Measurements from ENCODE around the gene THRSP. TPM values are rescaled to one million over a fixed set of nuclear protein-coding genes. Genes with fewer than 3 reads are reported as not detected.
"Not testable (repeated sequence)": the region's sequence is repeated elsewhere in the genome, so short reads cannot be mapped to it uniquely, and the experiment has no call there.

THRSP gene
- total RNA-seq, 2 experiments from 2014 or later = not detected

- H3K36me3 Mint-ChIP-seq (ENCODE audit: low read depth) = peaks cover 10% of the 10 kb centered on the region
- H3K4me3 Mint-ChIP-seq = peak overlapping the region; percentile 92
- ATAC-seq = no peak
- peak overlapping the region; percentile 62 for H3K27ac Mint-ChIP-seq
- peak; percentile 28 for DNase-seq
- no peaks in the 10 kb centered on the region for H3K9me3 Mint-ChIP-seq (ENCODE audit: insufficient read depth)
- no peaks in the 10 kb centered on the region for H3K27me3 Mint-ChIP-seq (ENCODE audit: low read depth)
- peaks cover 48% of the 10 kb centered on the region for H3K4me1 Mint-ChIP-seq (ENCODE audit: low read depth)
- CTCF ChIA-PET = interaction anchor here (0.9 to 1.4 kb wide), 2 partner anchors 12 to 81 kb away, joined by 3 to 5 read pairs; no protein-coding TSS in a partner anchor
- POLR2A ChIA-PET = interaction anchor here (0.6 to 1.8 kb wide), 4 partner anchors 21 to 55 kb away, joined by 3 to 7 read pairs (median 4); no protein-coding TSS in a partner anchor
Measured at GRCh38 chr11:78080818-78081495, 17.3 kb downstream of the THRSP start.

- POLR2A ChIA-PET = no interaction called here
- Mint-ChIP-seq H3K36me3 (ENCODE audit: low read depth) (peaks cover 8% of the 10 kb centered on the region), H3K9me3 (ENCODE audit: insufficient read depth) (no peaks in the 10 kb centered on the region), H3K27me3 (ENCODE audit: low read depth) (no peaks in the 10 kb centered on the region), H3K4me1 (ENCODE audit: low read depth) (peaks cover 44% of the 10 kb centered on the region), H3K4me3 (peak overlapping the region; percentile 92), H3K27ac (peak overlapping the region; percentile 62)
- CTCF ChIA-PET = no interaction called here
- no peak for ATAC-seq
- DNase-seq = peak; percentile 38
Measured at GRCh38 chr11:78081583-78081982, 17.9 kb downstream of the THRSP start.

DNA sequence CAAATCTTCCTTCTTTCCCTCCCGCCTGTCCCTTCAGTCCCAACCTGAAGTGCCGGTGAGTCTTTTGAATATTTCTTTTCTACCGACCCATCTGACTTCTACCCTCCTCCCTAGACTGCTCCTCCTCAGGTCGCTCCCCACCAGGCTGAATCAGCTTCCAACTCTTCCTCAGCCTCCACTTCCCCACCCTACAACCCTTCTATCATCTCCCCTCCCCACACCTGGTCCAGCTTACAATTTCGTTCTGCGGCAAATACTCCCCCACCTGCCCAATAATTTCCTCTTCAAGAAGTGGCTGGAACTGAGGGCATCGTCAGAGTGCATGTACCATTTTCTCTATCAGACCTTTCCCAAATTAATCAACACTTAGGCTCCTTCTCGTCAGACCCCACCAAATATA lies 18.5 kb downstream of the THRSP start:
- ATAC-seq (no peak), DNase-seq (no peak)
- Mint-ChIP-seq H3K9me3 (ENCODE audit: insufficient read depth) (no peaks in the 10 kb centered on the region), H3K4me3 (no peak overlapping the region), H3K4me1 (ENCODE audit: low read depth) (peaks cover 41% of the 10 kb centered on the region), H3K36me3 (ENCODE audit: low read depth) (peaks cover 4% of the 10 kb centered on the region), H3K27ac (no peak overlapping the region), H3K27me3 (ENCODE audit: low read depth) (no peaks in the 10 kb centered on the region)
- CTCF ChIA-PET = no interaction called here
- POLR2A ChIA-PET = no interaction called here

DNA sequence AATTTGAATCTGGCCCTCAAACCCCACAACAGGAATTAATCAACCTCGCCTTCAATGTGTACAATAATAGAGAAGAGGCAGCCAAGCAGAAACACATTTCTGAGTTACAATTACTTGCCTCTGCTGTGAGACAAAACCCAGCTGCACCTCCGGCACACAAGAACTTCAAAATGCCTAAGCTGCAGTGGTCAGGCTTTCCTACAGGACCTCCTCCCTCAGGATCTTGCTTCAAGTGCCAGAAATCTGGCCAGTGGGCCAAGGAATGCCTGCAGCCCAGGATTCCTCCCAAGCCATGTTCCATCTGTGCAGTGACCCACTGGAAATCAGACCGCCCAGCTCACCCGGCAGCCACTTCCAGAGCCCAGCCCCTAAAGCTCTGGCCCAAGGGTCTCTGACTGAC lies 19.4 kb downstream of the THRSP start:
- peaks cover 33% of the 10 kb centered on the region for H3K4me1 Mint-ChIP-seq (ENCODE audit: low read depth)
- H3K4me3 Mint-ChIP-seq = no peak overlapping the region
- H3K9me3 Mint-ChIP-seq (ENCODE audit: insufficient read depth) = no peaks in the 10 kb centered on the region
- DNase-seq = no peak
- H3K36me3 Mint-ChIP-seq (ENCODE audit: low read depth) = peaks cover 4% of the 10 kb centered on the region
- H3K27me3 Mint-ChIP-seq (ENCODE audit: low read depth) = no peaks in the 10 kb centered on the region
- ChIA-PET CTCF (no interaction called here), POLR2A (interaction anchor here (0.6 kb wide), 1 partner anchor 56 kb away, joined by 3 read pairs; the partner anchor contains the start of gene ALG8)
- no peak overlapping the region for H3K27ac Mint-ChIP-seq
- ATAC-seq = no peak

DNA sequence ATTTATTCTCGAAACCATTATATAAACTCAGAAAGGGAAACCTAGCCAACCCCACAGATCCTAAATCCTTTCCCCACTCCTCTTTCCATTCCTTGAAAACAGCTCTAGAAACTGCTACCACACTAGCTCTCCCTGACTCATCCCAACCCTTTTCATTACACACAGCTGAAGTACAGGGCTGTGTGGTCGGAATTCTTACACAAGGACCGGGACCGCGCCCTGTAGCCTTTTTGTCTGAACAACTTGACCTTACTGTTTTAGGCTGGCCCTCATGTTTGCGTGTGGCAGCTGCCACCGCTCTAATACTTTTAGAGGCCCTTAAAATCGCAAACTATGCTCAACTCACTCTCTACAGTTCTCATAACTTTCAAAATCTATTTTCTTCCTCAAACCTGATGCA lies 20.8 kb downstream of the THRSP start:
- peaks cover 28% of the 10 kb centered on the region for H3K4me1 Mint-ChIP-seq (ENCODE audit: low read depth)
- ATAC-seq; H3K9me3 Mint-ChIP-seq (ENCODE audit: insufficient read depth); H3K27ac Mint-ChIP-seq; H3K4me3 Mint-ChIP-seq; H3K27me3 Mint-ChIP-seq (ENCODE audit: low read depth); H3K36me3 Mint-ChIP-seq (ENCODE audit: low read depth); DNase-seq; POLR2A ChIA-PET; CTCF ChIA-PET: not testable (repeated sequence)

DNA sequence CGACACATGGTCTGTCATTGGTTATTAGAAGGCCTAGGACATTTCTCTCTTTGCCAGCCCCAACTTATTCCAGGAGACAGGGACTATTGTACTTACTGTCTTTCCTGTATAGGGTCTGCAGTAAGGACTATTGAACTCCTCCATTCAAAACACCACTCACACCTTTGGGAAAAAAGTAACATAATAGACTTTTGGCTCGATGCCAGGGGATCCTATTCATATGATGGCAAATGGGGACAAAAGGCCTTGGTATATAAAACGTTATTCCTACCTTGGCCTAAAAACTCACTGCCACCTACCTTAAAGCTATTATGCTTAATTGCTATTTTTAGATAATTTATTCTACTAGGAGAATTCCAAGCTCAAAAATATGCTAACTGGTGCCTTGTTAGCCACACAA lies 22.3 kb downstream of the THRSP start:
- POLR2A ChIA-PET = no interaction called here
- no peaks in the 10 kb centered on the region for H3K36me3 Mint-ChIP-seq (ENCODE audit: low read depth)
- DNase-seq = no peak
- CTCF ChIA-PET = no interaction called here
- H3K27me3 Mint-ChIP-seq (ENCODE audit: low read depth) = no peaks in the 10 kb centered on the region
- no peaks in the 10 kb centered on the region for H3K9me3 Mint-ChIP-seq (ENCODE audit: insufficient read depth)
- no peak overlapping the region for H3K4me3 Mint-ChIP-seq
- ATAC-seq = no peak
- H3K27ac Mint-ChIP-seq = no peak overlapping the region
- peaks cover 16% of the 10 kb centered on the region for H3K4me1 Mint-ChIP-seq (ENCODE audit: low read depth)

- POLR2A ChIA-PET; DNase-seq; CTCF ChIA-PET; ATAC-seq; H3K9me3 Mint-ChIP-seq (ENCODE audit: insufficient read depth); H3K27me3 Mint-ChIP-seq (ENCODE audit: low read depth); H3K36me3 Mint-ChIP-seq (ENCODE audit: low read depth); H3K27ac Mint-ChIP-seq; H3K4me1 Mint-ChIP-seq (ENCODE audit: low read depth); H3K4me3 Mint-ChIP-seq: not testable (repeated sequence)
Measured at GRCh38 chr11:78086521-78087074, 22.9 kb downstream of the THRSP start.

DNA sequence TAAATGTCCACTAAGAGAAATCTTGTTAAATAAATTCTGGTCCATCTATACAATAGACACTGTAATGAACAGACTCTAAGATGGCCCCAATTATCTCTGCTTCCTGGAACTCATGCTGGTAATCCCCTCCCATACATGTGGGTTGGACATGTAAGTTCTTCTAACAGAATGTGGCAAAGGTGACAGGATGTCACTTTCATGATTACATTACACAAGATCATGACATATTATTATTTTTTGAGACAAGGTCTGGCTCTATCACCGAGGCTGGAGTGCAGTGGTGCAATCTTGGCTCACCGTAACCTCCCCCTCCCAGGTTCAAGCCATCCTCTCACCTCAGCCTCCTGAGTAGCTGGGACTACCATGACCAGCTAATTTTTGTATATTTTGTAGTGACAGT lies 30.6 kb downstream of the THRSP start:
- no peaks in the 10 kb centered on the region for H3K9me3 Mint-ChIP-seq (ENCODE audit: insufficient read depth)
- H3K36me3 Mint-ChIP-seq (ENCODE audit: low read depth) = peaks cover 33% of the 10 kb centered on the region
- H3K4me3 Mint-ChIP-seq = no peak overlapping the region
- peaks cover 12% of the 10 kb centered on the region for H3K4me1 Mint-ChIP-seq (ENCODE audit: low read depth)
- peak; percentile 84 for ATAC-seq
- peak overlapping the region; percentile 78 for H3K27ac Mint-ChIP-seq
- peak; percentile 42 for DNase-seq
- H3K27me3 Mint-ChIP-seq (ENCODE audit: low read depth) = no peaks in the 10 kb centered on the region
- CTCF ChIA-PET = interaction anchor here (1.4 to 2.7 kb wide), 2 partner anchors 17 to 45 kb away, joined by 5 to 10 read pairs; partner anchors contain the start of gene ALG8
- POLR2A ChIA-PET = interaction anchor here (1.2 kb wide), 1 partner anchor 14 kb away, joined by 6 read pairs; the partner anchor contains the start of gene NDUFC2

- POLR2A ChIA-PET = no interaction called here
- H3K27ac Mint-ChIP-seq = no peak overlapping the region
- ATAC-seq = no peak
Measured at GRCh38 chr11:78097666-78098385, 34.2 kb downstream of the THRSP start.

DNA sequence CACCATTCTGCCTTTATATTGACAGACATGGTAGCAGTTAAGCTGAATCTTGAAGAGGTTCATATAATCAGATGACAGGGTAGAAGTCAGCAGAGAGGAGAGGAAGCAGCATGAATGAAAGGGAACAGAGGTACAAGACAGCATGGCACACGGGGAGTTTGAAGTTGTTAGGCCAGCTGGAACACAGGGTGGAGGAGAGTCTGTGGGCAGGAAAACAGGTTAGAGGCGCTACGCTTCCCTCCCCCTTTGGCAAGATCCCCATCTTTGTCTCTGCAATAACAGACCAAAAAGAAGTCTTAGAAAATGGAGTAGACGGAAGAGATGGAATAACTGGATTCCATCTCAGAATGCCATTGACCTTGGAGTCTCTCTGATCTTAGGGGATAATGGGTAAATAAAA lies 36.0 kb downstream of the THRSP start:
- DNase-seq (no peak), ATAC-seq (no peak)
- ChIA-PET CTCF (no interaction called here), POLR2A (no interaction called here)
- no peak overlapping the region for H3K4me3 Mint-ChIP-seq
- H3K27me3 Mint-ChIP-seq (ENCODE audit: low read depth) = no peaks in the 10 kb centered on the region
- peaks cover 42% of the 10 kb centered on the region for H3K36me3 Mint-ChIP-seq (ENCODE audit: low read depth)
- no peaks in the 10 kb centered on the region for H3K9me3 Mint-ChIP-seq (ENCODE audit: insufficient read depth)
- peaks cover 4% of the 10 kb centered on the region for H3K4me1 Mint-ChIP-seq (ENCODE audit: low read depth)
- no peak overlapping the region for H3K27ac Mint-ChIP-seq

More at GRCh38 chr11:78097666-78098385, 34.2 kb downstream of the THRSP start:
- no peak overlapping the region for H3K4me3 Mint-ChIP-seq
- CTCF ChIA-PET = no interaction called here
- no peak for DNase-seq
- no peaks in the 10 kb centered on the region for H3K9me3 Mint-ChIP-seq (ENCODE audit: insufficient read depth)
- peaks cover 52% of the 10 kb centered on the region for H3K36me3 Mint-ChIP-seq (ENCODE audit: low read depth)
- no peaks in the 10 kb centered on the region for H3K27me3 Mint-ChIP-seq (ENCODE audit: low read depth)
- peaks cover 12% of the 10 kb centered on the region for H3K4me1 Mint-ChIP-seq (ENCODE audit: low read depth)

- no peak overlapping the region for H3K4me3 Mint-ChIP-seq
- H3K36me3 Mint-ChIP-seq (ENCODE audit: low read depth) = peaks cover 37% of the 10 kb centered on the region
- DNase-seq (no peak), ATAC-seq (no peak)
- ChIA-PET POLR2A (no interaction called here), CTCF (no interaction called here)
- no peak overlapping the region for H3K27ac Mint-ChIP-seq
- H3K27me3 Mint-ChIP-seq (ENCODE audit: low read depth) = no peaks in the 10 kb centered on the region
- H3K4me1 Mint-ChIP-seq (ENCODE audit: low read depth) = no peaks in the 10 kb centered on the region
- no peaks in the 10 kb centered on the region for H3K9me3 Mint-ChIP-seq (ENCODE audit: insufficient read depth)
Measured at GRCh38 chr11:78100261-78100660, 36.6 kb downstream of the THRSP start.
